Effector CD4-positive, alpha-beta T cell (primary cell): Measurements from ENCODE around the gene WDR41.

Experiments used
- DNase-seq: peaks from one replicate; pipeline ENCODE4 v3.0.0-alpha.2; 2020

Gene WDR41

DNA sequence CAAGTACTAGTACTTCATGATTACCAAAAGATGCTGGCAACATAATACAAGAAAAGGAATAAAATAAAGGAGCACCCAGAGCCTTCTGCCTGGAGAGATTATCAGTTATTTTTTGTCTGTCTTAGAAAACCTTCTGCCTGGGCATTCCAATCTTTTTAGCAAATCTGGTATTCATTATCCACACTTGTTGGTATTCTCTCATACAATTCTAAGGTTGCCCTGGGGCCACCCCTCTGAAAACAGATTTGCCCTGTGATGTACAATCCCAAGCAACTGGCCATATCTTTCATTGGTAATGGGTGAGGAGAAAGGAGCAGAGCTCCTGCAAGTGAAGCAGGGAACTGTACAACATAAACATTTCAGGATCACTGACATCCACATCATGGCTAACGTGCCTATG lies 47.8 kb downstream of the WDR41 start:
- DNase-seq, result no peak

DNA sequence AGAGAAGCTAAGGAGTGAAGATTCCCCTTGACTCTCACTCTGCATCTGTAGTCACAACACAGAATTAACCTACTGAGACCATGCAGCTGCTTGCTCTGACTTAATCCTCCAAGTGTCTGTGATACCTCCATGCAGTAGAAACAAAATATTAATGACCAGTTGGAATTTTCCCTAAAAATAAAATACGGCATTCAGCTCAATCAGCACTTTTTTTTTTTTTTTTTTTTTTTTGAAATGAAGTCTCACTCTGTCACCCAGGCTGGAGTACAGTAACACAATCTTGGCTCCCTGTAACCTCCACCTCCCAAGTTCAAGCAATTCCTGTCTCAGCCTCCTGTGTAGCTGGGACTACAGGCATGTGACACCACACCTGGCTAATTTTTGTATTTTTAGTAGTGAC lies 48.4 kb downstream of the WDR41 start:
- DNase-seq, result no peak

DNA sequence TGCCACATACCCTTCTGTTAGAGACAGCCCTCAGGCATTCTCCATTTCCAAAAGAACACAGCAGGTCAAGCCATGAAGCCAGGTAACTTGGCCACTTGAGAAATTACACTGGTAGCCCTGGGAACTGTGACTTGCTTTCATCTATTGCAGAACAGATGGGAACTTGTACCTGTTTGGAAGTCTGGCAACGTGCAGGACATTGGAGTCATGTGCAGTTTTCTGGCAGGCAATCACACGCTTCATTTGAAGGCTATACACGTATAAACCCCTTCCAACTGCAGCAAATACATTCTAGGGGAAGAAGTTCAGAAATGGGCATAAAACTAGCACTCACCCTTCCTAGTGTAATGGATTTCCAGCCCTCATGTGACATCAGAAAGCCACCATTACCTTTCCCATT lies 54.0 kb downstream of the WDR41 start:
- DNase-seq, result no peak

DNA sequence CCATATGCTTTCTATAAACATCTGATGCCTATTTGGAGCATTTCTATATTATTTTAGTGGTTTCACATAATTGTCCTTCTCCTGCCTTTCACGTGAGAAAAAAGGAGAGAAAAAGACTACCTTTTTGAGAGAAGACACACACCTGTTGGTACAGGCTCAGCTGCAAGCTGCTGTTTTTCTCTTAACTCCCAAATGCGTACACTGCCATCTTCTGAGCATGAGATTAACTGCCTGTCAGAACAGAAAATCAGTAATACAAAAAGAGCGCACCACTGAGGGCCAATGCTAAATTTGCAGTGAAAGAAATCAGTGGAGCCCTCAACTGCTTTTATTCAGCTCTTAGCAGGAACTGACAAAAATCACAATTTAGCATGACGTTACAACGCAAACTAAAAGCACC lies 54.9 kb downstream of the WDR41 start:
- no peak for DNase-seq

DNA sequence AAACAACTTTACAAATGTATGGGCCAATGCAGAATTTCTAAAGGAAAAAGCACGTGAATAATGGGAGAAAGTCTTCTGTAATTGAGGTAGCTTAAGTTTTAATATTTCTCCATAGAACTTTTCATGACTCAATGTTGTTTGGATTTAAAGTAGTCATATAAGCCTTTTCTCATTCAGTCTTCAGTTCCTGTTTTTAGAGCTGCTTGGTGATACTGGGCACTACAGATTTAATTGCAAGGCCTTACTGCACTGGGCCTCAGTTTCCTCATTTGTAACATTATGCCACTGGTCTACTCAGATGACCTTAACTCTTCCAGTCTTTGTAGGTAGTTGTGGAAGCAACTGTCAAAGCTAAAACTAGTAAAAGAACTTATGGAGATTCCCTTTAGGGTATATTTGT lies 60.4 kb downstream of the WDR41 start:
- no peak for DNase-seq

DNA sequence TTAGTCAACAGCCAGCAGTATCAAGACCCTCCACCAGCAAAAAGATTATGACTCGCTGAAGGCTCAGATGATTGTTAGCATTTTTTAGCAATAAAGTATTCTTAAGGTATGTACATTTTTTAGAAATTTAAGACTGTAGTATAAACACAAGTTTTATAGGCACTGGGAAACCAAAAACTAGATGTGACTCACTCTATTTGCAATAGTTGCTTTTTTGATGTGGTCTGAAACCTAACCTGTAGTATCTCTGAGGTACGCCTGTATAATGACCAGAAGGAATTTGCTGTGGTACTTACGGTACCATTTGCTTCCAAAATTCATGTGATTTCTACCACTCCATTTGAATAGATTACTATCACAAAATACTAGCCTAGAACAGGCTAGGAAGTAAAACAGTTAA lies 60.8 kb downstream of the WDR41 start:
- no peak for DNase-seq

DNA sequence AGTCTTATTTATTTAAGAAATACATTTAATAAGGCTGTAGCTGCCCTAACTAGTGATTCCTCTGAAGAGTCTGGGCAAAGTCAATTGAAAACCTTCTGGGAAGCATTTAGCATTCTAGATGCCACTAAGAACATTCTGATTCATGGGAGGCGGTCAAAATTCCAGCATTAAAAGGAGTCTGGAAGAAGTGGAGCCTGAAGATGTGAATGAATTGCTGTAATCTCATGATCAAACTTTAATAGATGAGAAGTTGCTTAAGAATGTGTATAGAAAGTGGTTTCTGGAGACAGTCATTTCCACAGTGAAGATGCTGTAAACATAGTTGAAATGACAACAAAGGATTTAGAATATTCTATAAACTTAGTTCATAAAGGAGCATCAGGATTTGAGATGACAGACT lies 61.4 kb downstream of the WDR41 start:
- no peak for DNase-seq

DNA sequence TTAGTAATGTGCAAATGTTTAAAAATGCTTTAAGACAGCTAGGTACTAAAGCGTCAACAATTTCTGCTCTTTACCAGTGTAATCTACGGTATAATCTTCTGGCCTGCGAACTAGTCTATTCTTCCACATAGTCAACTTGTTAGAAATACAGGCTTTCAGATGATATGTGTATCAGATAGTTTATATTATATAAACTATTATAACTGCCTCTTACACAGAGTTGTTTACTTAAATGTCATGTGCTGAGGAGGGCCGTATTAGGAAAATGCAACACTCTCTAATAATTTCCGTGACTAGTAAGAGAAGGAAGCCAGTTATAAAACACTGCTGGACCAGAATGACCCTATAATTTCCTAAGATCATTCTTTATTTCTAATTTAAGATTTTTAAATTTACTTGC lies 63.6 kb downstream of the WDR41 start:
- no peak for DNase-seq

DNA sequence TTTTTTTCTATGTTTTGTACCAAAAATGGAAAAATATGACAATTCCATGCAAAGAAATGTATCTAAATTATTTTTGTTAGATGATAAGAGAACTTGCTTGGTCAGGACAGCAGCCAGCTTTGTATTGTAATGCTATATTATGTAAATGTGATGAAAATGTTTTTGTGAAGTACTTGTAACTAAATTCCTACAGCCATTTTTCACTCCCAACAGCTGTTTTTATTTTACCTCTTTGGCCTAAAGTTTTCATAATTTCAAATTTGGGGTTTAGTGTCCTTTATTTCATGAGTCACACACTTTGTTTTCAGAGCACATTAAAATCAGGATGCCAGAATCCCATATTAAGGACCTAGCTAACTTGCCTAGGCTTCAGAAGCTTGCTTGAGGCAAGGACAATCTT lies 64.1 kb downstream of the WDR41 start:
- DNase-seq, result no peak

DNA sequence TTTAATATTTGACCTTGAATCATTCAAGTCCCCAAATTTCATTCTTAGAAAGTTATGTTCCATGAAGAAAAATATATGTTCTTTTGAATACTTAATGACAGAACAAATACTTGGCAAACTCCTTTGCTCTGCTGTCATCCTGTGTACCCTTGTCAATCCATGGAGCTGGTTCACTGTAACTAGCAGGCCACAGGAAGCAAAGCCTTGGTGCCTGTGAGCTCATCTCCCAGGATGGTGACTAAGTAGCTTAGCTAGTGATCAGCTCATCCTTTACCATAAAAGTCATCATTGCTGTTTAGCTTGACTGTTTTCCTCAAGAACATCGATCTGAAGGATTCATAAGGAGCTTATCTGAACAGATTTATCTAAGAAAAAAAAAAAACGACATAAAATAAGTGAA lies 65.4 kb downstream of the WDR41 start:
- DNase-seq, result no peak

DNA sequence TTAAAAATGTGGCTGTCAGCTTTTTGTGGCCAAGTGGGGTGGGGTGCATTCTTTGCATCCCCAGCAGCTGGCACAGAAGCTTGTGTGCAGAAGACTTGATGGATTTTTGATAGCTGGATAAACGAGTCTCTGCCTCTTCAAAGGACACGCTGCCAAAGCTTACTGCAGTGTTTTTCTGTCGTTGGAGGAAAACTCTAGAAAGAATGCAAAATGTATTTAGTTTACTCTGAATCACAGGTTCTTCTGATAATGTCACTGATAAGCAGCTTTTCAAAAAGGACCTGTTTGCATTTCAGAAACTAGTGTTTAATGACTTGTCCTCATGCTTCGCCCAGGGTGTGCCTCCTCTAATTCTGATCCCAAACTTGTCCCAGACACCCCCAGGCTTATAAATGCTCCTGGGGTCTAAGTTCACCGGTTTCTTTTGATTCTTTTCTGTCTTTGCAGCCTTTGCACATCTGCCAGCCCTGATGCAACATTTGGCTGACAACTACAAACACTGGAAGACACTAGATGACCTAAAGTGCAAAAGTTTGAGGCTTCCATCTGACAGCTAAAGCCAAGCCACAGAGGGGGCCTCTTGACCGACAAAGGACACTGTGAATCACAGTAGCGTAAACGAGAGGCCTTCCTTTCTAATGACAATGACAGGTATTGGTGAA lies 66.0 kb downstream of the WDR41 start:
- DNase-seq, result no peak

DNA sequence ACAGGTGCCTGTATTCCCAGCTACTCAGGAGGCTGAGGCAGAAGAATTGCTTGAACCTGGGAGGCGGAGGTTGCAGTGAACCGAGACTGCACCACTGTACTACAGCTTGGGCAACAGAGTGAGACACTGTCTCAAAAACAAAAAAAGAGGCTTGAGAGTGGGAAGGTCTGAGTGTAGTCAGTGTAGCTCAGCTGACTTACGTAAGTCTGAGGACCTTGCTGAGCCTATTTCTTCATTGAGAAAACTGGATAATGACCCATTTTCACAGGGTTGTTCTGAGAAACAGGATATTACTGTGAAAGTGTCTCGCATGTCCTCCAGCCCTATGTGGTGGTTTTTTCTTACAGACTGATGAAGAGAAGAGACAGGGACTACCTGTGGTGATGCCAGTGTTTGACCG lies 66.7 kb downstream of the WDR41 start:
- DNase-seq, result no peak

DNA sequence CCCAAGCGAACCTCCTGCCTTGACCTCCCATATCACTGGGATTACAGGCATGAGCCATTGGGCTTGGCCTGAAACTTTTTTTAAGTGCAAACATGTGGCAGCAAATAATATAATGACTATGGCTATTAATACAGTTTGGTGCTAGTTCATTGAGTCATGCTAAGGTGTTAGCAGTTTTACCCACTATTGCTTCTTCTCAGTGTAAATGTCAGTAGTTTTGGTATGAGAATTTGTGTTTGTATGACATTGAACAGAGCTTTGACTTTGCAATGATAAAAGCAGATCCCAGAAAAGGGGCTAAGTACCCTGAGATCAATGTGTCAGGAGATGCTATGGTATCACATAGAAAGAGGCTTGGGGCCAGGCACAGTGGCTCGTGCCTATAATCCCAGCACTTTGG lies 67.2 kb downstream of the WDR41 start:
- DNase-seq, result no peak

DNA sequence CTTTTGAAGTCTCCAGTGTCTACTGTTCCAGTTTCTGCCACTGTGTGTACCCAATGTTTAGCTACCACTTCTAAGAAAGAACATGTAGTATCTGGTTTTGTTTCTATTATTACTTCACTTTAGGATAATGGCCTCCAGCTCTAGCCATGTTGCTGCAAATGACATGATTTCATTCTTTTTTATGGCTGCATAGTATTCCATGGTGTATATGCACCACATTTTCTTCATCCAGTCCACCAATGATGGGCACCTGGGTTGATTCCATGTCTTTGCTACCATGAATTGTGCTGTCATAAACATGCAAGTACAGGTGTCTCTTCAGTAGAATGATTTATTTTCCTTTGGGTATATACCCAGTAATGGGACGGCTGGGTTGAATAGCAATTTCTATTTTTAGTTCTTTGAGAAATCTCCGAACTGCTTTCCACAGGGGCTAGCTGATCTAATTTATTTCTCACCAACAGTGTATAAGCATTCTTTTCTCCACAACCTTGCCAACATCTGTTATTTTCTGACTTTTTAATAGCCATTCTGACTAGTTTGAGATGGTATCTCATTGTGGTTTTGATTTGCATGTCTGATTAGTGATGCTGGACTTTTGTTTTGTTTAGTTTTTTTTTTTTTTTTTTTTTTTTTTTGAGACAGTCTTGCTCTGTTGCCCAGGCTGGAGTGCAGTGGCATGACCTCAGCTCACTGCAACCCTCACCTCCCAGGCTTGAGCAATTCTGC lies 68.9 kb downstream of the WDR41 start:
- DNase-seq, result no peak

DNA sequence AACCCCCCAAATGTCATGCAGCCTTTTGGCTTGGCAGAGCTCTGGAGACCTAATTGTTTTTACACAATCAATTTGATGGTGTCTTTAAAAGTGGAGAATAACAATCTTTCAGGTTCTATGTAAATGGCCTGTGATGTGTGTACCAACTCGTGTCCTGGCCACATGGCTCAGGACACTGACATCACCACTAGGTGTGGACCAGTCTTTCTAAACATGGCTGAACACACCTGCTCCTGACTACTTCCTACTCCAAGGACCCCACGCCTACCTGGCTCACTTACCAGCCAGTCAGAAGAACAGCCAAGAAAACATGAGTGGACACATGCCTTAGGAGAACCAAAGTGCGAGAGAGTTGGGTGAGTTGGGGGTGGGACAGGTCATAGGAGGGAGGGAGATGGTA lies 71.2 kb downstream of the WDR41 start:
- DNase-seq, result no peak

DNA sequence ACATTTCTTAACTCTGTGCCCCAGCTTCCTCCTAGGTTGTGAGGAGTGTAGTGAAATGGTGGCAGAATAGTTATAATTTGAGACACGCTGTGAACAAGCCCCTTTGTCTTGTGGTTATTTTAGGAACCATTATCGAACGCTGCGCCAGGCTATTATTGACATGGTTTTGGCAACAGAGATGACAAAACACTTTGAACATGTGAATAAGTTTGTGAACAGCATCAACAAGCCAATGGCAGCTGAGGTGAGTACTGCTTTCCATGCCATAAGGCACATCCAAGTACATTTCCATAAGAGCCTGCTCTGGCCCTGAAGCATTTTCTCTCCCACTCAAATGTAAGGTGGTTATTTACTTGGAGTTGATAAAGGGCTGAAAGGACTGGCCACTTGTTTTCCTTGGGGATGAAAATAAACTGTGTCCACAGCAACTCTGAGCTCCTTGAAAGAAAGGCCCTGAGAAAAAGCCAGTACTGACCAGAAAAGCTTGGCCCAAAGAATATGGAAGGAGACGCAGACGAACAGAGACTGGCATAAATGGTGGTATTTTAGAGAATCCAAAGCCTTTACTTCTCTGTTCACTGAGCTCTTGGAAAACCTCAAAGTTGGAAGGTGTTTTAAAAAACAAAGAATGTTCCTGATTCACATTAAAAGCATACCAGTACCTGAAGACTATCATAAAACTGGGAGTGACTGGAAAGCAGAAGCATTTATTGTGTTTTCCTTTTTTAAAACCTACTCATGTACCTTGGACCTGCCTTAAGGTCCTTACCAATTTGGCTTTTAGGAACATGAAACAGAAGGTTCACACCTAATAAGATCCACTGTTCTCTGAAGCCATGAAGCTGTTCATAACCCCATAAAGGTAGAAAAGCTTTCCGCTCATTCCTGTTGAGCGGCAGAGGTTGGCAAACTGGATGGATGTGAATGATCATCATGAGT lies 72.2 kb downstream of the WDR41 start:
- no peak for DNase-seq

DNA sequence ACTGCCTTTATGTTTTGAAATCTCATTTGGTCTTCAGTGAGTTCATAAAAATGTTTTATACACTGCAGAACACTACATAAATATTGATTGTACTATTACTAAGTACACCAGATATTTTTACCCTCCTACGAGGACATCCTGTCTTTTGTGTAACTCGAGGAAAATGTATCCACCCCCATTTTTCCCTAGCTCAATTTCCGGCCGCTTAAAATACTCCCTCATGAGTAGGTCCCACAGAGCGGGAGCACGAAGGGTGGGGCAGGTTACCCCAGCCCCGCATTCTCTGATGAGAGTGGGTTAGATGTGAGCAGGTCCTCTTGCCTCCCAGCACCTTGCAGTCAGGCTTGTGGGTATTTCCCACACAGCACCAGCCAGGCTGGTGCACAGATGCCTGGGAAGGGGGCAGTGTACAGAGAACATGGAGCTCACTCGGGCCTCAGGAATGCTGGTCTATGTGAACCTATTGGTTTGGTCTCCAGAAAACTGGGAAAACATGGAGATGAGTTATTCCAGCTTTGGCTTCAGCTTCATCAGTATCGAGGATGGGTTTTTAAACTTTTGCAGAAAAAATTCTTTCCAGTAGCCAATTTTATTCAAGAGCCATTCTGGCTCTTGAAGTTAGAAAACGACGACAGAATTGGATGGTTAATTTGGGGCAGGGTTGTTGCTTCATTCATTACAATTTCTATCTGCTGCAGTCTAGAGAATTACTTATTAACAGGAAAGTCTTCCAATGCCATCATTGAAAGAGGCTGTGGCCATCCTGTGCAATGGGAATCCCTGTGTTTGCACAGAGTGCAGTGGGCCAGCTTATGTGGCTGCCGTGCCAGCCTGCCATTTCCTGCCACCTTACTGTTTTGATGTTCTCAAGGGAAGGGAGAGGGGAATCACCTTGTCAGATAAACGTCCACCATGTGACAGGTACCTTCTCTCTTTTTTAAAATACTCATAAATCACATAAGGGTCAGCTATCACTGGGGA lies 73.2 kb downstream of the WDR41 start:
- no peak for DNase-seq

DNA sequence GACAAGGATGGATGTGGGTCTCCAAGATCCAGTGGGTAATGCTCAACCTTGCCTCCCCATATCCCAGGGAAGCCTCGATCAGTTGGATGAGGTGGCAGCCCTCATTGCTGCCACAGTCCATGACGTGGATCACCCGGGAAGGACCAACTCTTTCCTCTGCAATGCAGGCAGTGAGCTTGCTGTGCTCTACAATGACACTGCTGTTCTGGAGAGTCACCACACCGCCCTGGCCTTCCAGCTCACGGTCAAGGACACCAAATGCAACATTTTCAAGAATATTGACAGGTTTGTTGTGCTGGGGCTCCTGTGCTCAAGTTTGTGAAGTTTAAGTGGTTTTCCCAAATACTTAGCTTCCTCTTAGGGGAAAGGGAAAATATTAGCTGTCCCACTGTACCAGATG lies 74.0 kb downstream of the WDR41 start:
- DNase-seq, result no peak

DNA sequence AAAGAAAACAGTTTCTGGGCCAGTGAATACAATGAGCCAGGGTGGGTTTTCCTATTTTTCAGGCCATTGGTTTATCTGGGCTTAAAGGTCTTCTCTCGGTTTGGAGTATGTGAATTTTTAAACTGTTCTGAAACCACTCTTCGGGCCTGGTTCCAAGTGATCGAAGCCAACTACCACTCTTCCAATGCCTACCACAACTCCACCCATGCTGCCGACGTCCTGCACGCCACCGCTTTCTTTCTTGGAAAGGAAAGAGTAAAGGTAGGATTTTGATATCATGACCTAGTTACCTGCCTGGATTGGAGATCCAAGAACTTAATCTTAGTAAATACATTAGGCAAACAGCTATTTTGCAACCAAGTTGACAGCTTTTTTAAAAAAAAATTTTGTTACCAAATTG lies 79.1 kb downstream of the WDR41 start:
- no peak for DNase-seq

DNA sequence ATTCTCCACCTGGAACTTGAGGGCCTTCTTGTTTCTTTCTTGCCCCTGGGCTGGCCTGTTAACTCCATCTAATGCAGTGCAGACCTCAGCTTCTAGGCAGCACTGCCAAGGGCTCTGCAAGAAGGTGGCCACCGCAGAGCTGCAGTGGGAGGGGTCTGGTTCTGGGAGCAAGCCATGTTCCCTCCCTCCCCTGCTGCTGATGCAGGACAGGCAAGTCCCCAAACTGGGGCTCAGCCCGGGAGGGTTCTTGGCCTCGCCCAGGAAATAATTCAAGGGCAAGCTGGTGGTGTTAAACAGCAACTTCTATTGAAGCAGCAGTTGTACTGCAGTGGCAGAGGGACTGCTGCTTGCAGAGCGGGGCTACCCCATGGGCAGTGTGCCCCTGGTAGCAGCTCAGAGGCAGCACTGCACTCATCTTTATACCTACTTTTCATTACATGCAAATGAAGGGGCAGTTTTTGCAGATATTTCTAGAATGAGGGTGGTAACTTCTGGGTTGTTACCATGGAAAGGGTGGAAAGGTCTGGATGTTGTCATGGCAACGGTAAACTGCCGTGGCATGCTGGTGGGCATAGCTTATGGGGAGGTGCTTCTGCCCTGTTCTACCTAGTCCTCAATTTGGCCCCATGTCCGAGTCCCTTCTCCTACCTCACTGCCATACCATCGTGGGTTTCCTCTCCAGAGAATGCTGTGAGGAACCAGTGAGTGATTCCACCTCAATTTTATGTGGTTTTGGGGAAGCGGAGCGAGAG lies 82.1 kb downstream of the WDR41 start:
- DNase-seq, result no peak

DNA sequence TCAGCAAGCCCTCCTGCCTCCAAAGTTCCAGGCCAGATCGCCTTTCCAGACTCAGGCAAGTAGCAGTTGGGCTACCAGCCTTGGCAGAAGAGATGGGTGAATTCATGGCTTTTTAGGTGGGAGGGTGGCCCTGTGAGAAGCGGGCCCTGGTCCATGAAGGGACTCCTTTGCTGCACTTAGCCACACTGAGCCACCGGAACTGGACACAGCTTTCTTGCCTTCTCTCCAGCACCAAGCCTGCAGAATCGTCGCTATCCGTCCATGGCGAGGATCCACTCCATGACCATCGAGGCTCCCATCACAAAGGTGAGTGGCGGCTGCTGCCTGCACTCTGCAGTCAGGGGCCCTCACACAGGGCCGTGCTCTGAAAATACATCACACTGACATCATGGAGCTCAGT lies 85.0 kb downstream of the WDR41 start:
- DNase-seq, result no peak

DNA sequence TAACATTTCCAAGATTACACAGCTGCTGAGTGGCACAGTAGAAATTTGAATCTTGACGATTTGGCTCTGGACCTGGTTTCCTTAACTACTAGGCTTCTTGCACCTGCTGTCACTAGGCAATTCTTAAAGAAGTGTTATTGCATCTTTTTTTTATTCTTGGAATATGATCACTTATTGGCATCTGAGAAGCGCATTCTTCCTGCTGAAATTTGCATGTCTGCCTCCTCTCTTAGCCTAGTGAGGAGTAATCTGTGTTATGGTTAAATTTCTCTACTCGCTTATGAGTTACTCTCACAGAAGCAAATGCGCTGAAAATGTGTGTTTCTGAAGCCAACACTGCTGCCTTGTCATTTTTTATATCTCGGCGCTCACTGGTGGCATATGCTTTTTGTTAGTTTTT lies 89.3 kb downstream of the WDR41 start:
- no peak for DNase-seq
